HEK293 (cell line): ENCODE data around the gene LAMP1.

Experiments used
- CTCF ChIA-PET: fragments of 350-600 bp; formaldehyde crosslinking; extraction: SDS; loops from one replicate; lab custom pipeline; 2021; ENCODE audit warnings: antibody characterized with exemption; lab: Yijun Ruan, JAX
- POLR2A ChIA-PET: fragments of 300-600 bp; formaldehyde crosslinking; extraction: SDS; loops from one replicate; lab custom pipeline; 2020; ENCODE audit warnings: antibody characterized with exemption, inconsistent platforms; lab: Yijun Ruan, JAX
- H3K27ac ChIP-seq: fragments of 200-500 bp; sonication (Bioruptor generic); 2 replicates; pipeline ENCODE4 v1.5.1; 2014; ENCODE audit warnings: low read depth, low read length, control low read depth, inconsistent platforms; ENCODE audit errors: extremely low read depth
- H3K36me3 ChIP-seq, 2 experiments: fragments of 200-500 bp in 1 of 2; sonication (Bioruptor generic) in 1 of 2; 1 replicate in 1 of 2; 2 replicates in 1 of 2; pipeline ENCODE4 v1.5.1; 2014 to 2017; ENCODE audit warnings: inconsistent platforms in 2 of 2, low read length in 2 of 2; ENCODE audit not compliant: control insufficient read depth in 2 of 2, insufficient read depth in 1 of 2
- H3K4me1 ChIP-seq: fragments of 200-500 bp; sonication (Bioruptor generic); 2 replicates; pipeline ENCODE4 v1.5.1; 2014; ENCODE audit warnings: mild to moderate bottlenecking, low read length, inconsistent platforms; ENCODE audit not compliant: control insufficient read depth, insufficient read depth
- H3K4me3 ChIP-seq: 2 replicates; pipeline ENCODE4 v1.5.1; 2011; ENCODE audit warnings: low read depth, mild to moderate bottlenecking, control low read depth, low read length, moderate library complexity
- H3K9me3 ChIP-seq: fragments of 200-500 bp; sonication (Bioruptor generic); 2 replicates; pipeline ENCODE4 v1.5.1; 2014; ENCODE audit warnings: low read depth, low read length, inconsistent platforms; ENCODE audit not compliant: control insufficient read depth, insufficient read depth
- BCL11A ChIP-seq: fragments of 450-650 bp; formaldehyde crosslinking; IDR thresholded peaks from 2 replicates; pipeline ENCODE4 v1.5.1; 2016; ENCODE audit warnings: low read depth, missing biosample characterization, missing genetic modification characterization
- BCL11B ChIP-seq: fragments of 450-650 bp; formaldehyde crosslinking; IDR thresholded peaks from 2 replicates; pipeline ENCODE4 v1.5.1; 2016; ENCODE audit warnings: low read depth, missing biosample characterization, missing genetic modification characterization
- GLIS1 ChIP-seq: fragments of 450-650 bp; formaldehyde crosslinking; IDR thresholded peaks from 2 replicates; pipeline ENCODE4 v1.5.1; 2016; ENCODE audit warnings: missing biosample characterization, missing genetic modification characterization
- KLF9 ChIP-seq: fragments of 450-650 bp; formaldehyde crosslinking; IDR thresholded peaks from 2 replicates; pipeline ENCODE4 v1.5.1; 2016; ENCODE audit warnings: missing biosample characterization, missing genetic modification characterization, low read depth
- MYNN ChIP-seq: fragments of 450-650 bp; formaldehyde crosslinking; IDR thresholded peaks from 2 replicates; pipeline ENCODE4 v1.5.1; 2016; ENCODE audit warnings: missing biosample characterization, missing genetic modification characterization, borderline replicate concordance
- PRDM1 ChIP-seq: fragments of 450-650 bp; formaldehyde crosslinking; IDR thresholded peaks from 2 replicates; pipeline ENCODE4; 2016; ENCODE audit warnings: missing biosample characterization, missing genetic modification characterization
- ZBTB20 ChIP-seq: fragments of 450-650 bp; formaldehyde crosslinking; IDR thresholded peaks from 2 replicates; pipeline ENCODE4 v1.5.1; 2016; ENCODE audit warnings: missing biosample characterization, missing genetic modification characterization
- ZBTB7A ChIP-seq: fragments of 450-650 bp; formaldehyde crosslinking; IDR thresholded peaks from 2 replicates; pipeline ENCODE4 v1.5.1; 2016; ENCODE audit warnings: low read depth, missing biosample characterization, missing genetic modification characterization
- ZFP3 ChIP-seq: fragments of 450-650 bp; formaldehyde crosslinking; IDR thresholded peaks from 2 replicates; pipeline ENCODE4 v1.5.1; 2016; ENCODE audit warnings: low read depth, missing biosample characterization, missing genetic modification characterization
- ZNF112 ChIP-seq: fragments of 450-650 bp; formaldehyde crosslinking; IDR thresholded peaks from 2 replicates; pipeline ENCODE4 v1.5.0; 2017; ENCODE audit warnings: missing biosample characterization, missing genetic modification characterization
- ZNF146 ChIP-seq: fragments of 450-650 bp; formaldehyde crosslinking; IDR thresholded peaks from 2 replicates; pipeline ENCODE4 v1.5.1; 2016; ENCODE audit warnings: missing biosample characterization, missing genetic modification characterization
- ZNF174 ChIP-seq: fragments of 450-650 bp; formaldehyde crosslinking; IDR thresholded peaks from 2 replicates; pipeline ENCODE4 v1.5.0; 2017; ENCODE audit warnings: missing biosample characterization, mild to moderate bottlenecking, missing genetic modification characterization
- ZNF184 ChIP-seq: fragments of 450-650 bp; IDR thresholded peaks from 2 replicates; pipeline ENCODE4 v1.5.1; 2018; ENCODE audit warnings: missing biosample characterization, mild to moderate bottlenecking, missing genetic modification characterization
- ZNF221 ChIP-seq: fragments of 450-650 bp; formaldehyde crosslinking; IDR thresholded peaks from 2 replicates; pipeline ENCODE4 v1.5.1; 2017; ENCODE audit warnings: missing biosample characterization, missing genetic modification characterization, borderline replicate concordance
- ZNF391 ChIP-seq: fragments of 450-650 bp; formaldehyde crosslinking; IDR thresholded peaks from 2 replicates; pipeline ENCODE4 v1.5.1; 2016; ENCODE audit warnings: low read depth, missing biosample characterization, missing genetic modification characterization, borderline replicate concordance
- ZNF449 ChIP-seq: fragments of 450-650 bp; formaldehyde crosslinking; IDR thresholded peaks from 2 replicates; pipeline ENCODE4 v1.5.1; 2017; ENCODE audit warnings: missing biosample characterization, mild to moderate bottlenecking, missing genetic modification characterization, moderate library complexity
- ZNF473 ChIP-seq: fragments of 450-650 bp; formaldehyde crosslinking; IDR thresholded peaks from 2 replicates; pipeline ENCODE4 v1.5.1; 2017; ENCODE audit warnings: missing biosample characterization, missing genetic modification characterization
- ZNF513 ChIP-seq: fragments of 450-650 bp; IDR thresholded peaks from 2 replicates; pipeline ENCODE4 v1.5.1; 2018; ENCODE audit warnings: missing biosample characterization, missing genetic modification characterization
- ZNF654 ChIP-seq: fragments of 450-650 bp; formaldehyde crosslinking; IDR thresholded peaks from 2 replicates; pipeline ENCODE4 v1.5.1; 2016; ENCODE audit warnings: low read depth, missing biosample characterization, missing genetic modification characterization
- ZNF692 ChIP-seq: fragments of 450-650 bp; formaldehyde crosslinking; IDR thresholded peaks from 2 replicates; pipeline ENCODE4 v1.5.1; 2016; ENCODE audit warnings: missing biosample characterization, missing genetic modification characterization
- ZNF776 ChIP-seq: fragments of 450-650 bp; formaldehyde crosslinking; IDR thresholded peaks from 2 replicates; pipeline ENCODE4 v1.5.0; 2017; ENCODE audit warnings: missing biosample characterization, missing genetic modification characterization, borderline replicate concordance
- ZNF785 ChIP-seq: fragments of 450-650 bp; formaldehyde crosslinking; IDR thresholded peaks from 2 replicates; pipeline ENCODE4 v1.5.1; 2016; ENCODE audit warnings: missing biosample characterization, missing genetic modification characterization
- ZNF792 ChIP-seq: fragments of 450-650 bp; formaldehyde crosslinking; IDR thresholded peaks from 2 replicates; pipeline ENCODE4 v1.5.1; 2016; ENCODE audit warnings: missing biosample characterization, missing genetic modification characterization
- ZNF843 ChIP-seq: fragments of 450-650 bp; formaldehyde crosslinking; IDR thresholded peaks from 2 replicates; pipeline ENCODE4 v1.5.1; 2016; ENCODE audit warnings: missing biosample characterization, missing genetic modification characterization

Gene LAMP1

GRCh38 chr13:113332615-113333014, 35.6 kb downstream of the LAMP1 start:
- no peaks in the 10 kb centered on the region for H3K4me1 ChIP-seq
- no peak for TF ChIP-seq MYNN (tag by site-specific recombination)
- TF ChIP-seq, all 188 proteins: peak for 0
- no peaks in the 10 kb centered on the region for H3K9me3 ChIP-seq
- CTCF ChIA-PET = no interaction called here
- no peaks in the 10 kb centered on the region for H3K36me3 ChIP-seq
- H3K4me3 ChIP-seq = no peak overlapping the region
- POLR2A ChIA-PET = no interaction called here
- no peak overlapping the region for H3K27ac ChIP-seq

- Histone ChIP-seq H3K4me3 (no peak overlapping the region), H3K36me3 (no peaks in the 10 kb centered on the region), H3K9me3 (no peaks in the 10 kb centered on the region), H3K27ac (no peak overlapping the region), H3K4me1 (no peaks in the 10 kb centered on the region)
- TF ChIP-seq ZFP3 (no peak), ZNF843 (no peak), ZNF221 (tag by site-specific recombination) (no peak), ZNF692 (tag by site-specific recombination) (no peak)
- CTCF ChIA-PET = no interaction called here
- POLR2A ChIA-PET = no interaction called here
Observed at GRCh38 chr13:113333076-113333475, 36.0 kb downstream of the LAMP1 start.

GRCh38 chr13:113337556-113337955, 40.5 kb downstream of the LAMP1 start:
- no peak overlapping the region for H3K27ac ChIP-seq
- POLR2A ChIA-PET = no interaction called here
- no peak overlapping the region for H3K4me3 ChIP-seq
- H3K4me1 ChIP-seq = no peaks in the 10 kb centered on the region
- TF ChIP-seq BCL11A (tag by site-specific recombination) (no peak), ZNF184 (tag by site-specific recombination) (no peak), KLF9 (tag by site-specific recombination) (0 out of 2 replicates have a peak, but pooled peaks have one; percentile 28)
- TF ChIP-seq, all 188 proteins: peak for 1
- no peaks in the 10 kb centered on the region for H3K9me3 ChIP-seq
- no peaks in the 10 kb centered on the region; a peak in 1 of 3 replicates for H3K36me3 ChIP-seq
- CTCF ChIA-PET = no interaction called here

- H3K36me3 ChIP-seq = no peaks in the 10 kb centered on the region; a peak in 1 of 3 replicates
- TF ChIP-seq ZNF473 (tag by site-specific recombination) (no peak), ZNF792 (no peak), ZNF654 (tag by site-specific recombination) (no peak), ZNF391 (tag by site-specific recombination) (no peak), ZBTB20 (tag by site-specific recombination) (no peak), BCL11B (tag by site-specific recombination) (no peak), ZNF513 (no peak), PRDM1 (tag by site-specific recombination) (no peak), ZBTB7A (tag by site-specific recombination) (no peak), GLIS1 (tag by site-specific recombination) (no peak), ZNF449 (tag by site-specific recombination) (no peak), ZNF174 (no peak), ZNF776 (tag by site-specific recombination) (no peak), ZNF146 (no peak), ZNF112 (tag by site-specific recombination) (no peak), ZNF785 (tag by site-specific recombination) (no peak)
- POLR2A ChIA-PET = no interaction called here
- H3K4me3 ChIP-seq = no peak overlapping the region
- no peaks in the 10 kb centered on the region for H3K4me1 ChIP-seq
- no peaks in the 10 kb centered on the region for H3K9me3 ChIP-seq
- H3K27ac ChIP-seq = no peak overlapping the region
- CTCF ChIA-PET = no interaction called here
Observed at GRCh38 chr13:113337976-113338375, 40.9 kb downstream of the LAMP1 start.
